HepG2 (cell line): ENCODE results near the gene HMGN4. TPM values are rescaled to one million over a fixed set of nuclear protein-coding genes. Genes with fewer than 3 reads are reported as not detected.

Experiments
- CCAR2 ChIP-seq: fragments of 200-400 bp; formaldehyde crosslinking; optimal IDR thresholded peaks from 2 replicates; pipeline ENCODE3; 2018; ENCODE audit warnings: low read depth, mild to moderate bottlenecking, low read length, moderate library complexity
- JUN ChIP-seq: sonication (generic); formaldehyde crosslinking; IDR thresholded peaks from 2 replicates; pipeline ENCODE4 v1.4.0; 2020; ENCODE audit warnings: mild to moderate bottlenecking, missing genetic modification reagents
- KMT2A ChIP-seq: sonication (generic); formaldehyde crosslinking; IDR thresholded peaks from 2 replicates; pipeline ENCODE4 v1.4.0; 2020; ENCODE audit warnings: missing genetic modification reagents
- MBNL3 ChIP-seq: fragments of 250-450 bp; sonication (Bioruptor Pico); conservative IDR thresholded peaks from 2 replicates; pipeline ENCODE4 v1.8.0; 2022; ENCODE audit warnings: mild to moderate bottlenecking, inconsistent platforms
- NCOA1 ChIP-seq: sonication (generic); formaldehyde crosslinking; IDR thresholded peaks from 2 replicates; pipeline ENCODE4 v1.9.0; 2021; ENCODE audit warnings: missing genetic modification reagents
- NFE2L1 ChIP-seq: sonication (generic); formaldehyde crosslinking; IDR thresholded peaks from 2 replicates; pipeline ENCODE4 v1.4.0; 2020; ENCODE audit warnings: missing genetic modification reagents, mild to moderate bottlenecking, borderline replicate concordance
- RCOR2 ChIP-seq: IDR thresholded peaks from 2 replicates; pipeline ENCODE4 v1.6.1; 2016; ENCODE audit warnings: missing biosample characterization, missing genetic modification reagents
- RXRB ChIP-seq: IDR thresholded peaks from 2 replicates; pipeline ENCODE4 v1.6.1; 2016; ENCODE audit warnings: borderline replicate concordance, missing genetic modification reagents, missing compliant biosample characterization
- SMAD9 ChIP-seq: sonication (generic); formaldehyde crosslinking; IDR thresholded peaks from 2 replicates; pipeline ENCODE4 v1.5.1; 2020; ENCODE audit warnings: mild to moderate bottlenecking, missing genetic modification reagents
- TEAD2 ChIP-seq: sonication (generic); formaldehyde crosslinking; IDR thresholded peaks from 2 replicates; pipeline ENCODE4 v1.9.0; 2021; ENCODE audit warnings: missing genetic modification reagents
- ZSCAN25 ChIP-seq: sonication (generic); formaldehyde crosslinking; IDR thresholded peaks from 2 replicates; pipeline ENCODE4 v1.8.0; 2022; ENCODE audit warnings: mild to moderate bottlenecking, missing genetic modification reagents
- polyA plus RNA-seq, 8 experiments: library from polyadenylated mRNA; depleted of rRNA in 3 of 8; stranded (reverse) in 7 of 8; unstranded in 1 of 8; fragments of >200 nt; fragmentation: Illumina TruSeq in 4 of 8; extraction: Trizol in 4 of 8; gene quantifications; 2 replicates each; pipeline versions ENCODE4 v1.2.1 to v1.2.3, GENCODE V29; 2011 to 2016; ENCODE audit warnings: low read depth in 4 of 8, missing spikeins in 1 of 8, mixed read lengths in 1 of 8; ENCODE audit not compliant: insufficient read depth in 1 of 8
- total RNA-seq, 5 experiments: library from RNA; depleted of rRNA; stranded (reverse); fragments of >200 nt; fragmentation: Illumina TruSeq; extraction: Trizol; gene quantifications; 2 replicates each; pipeline ENCODE4 v1.2.3, GENCODE V29; 2016; ENCODE audit warnings: low read depth in 1 of 5
- TF ChIP-seq, protein P1 (sequence below): sonication (generic); formaldehyde crosslinking; IDR thresholded peaks from 2 replicates; pipeline ENCODE4 v1.5.1; 2020; ENCODE audit warnings: mild to moderate bottlenecking, missing genetic modification reagents, borderline replicate concordance
- TF ChIP-seq, protein P2 (sequence below): sonication (generic); formaldehyde crosslinking; IDR thresholded peaks from 2 replicates; pipeline ENCODE4 v1.4.0; 2020; ENCODE audit warnings: missing genetic modification reagents, borderline replicate concordance
- TF ChIP-seq, protein P3 (sequence below): sonication (generic); formaldehyde crosslinking; IDR thresholded peaks from 2 replicates; pipeline ENCODE4 v1.4.0; 2020; ENCODE audit warnings: mild to moderate bottlenecking, missing genetic modification reagents
- TF ChIP-seq, protein P4 (sequence below): sonication (generic); formaldehyde crosslinking; IDR thresholded peaks from 2 replicates; pipeline ENCODE4 v1.4.0; 2020; ENCODE audit warnings: low read depth, missing genetic modification reagents
- TF ChIP-seq, protein P5 (sequence below): sonication (generic); formaldehyde crosslinking; IDR thresholded peaks from 2 replicates; pipeline ENCODE4 v1.8.1; 2023; ENCODE audit warnings: mild to moderate bottlenecking, missing genetic modification reagents, borderline replicate concordance
- TF ChIP-seq, protein P6 (sequence below): sonication (generic); formaldehyde crosslinking; IDR thresholded peaks from 2 replicates; pipeline ENCODE4 v1.4.0; 2020; ENCODE audit warnings: missing genetic modification reagents

Gene HMGN4
- total and polyA plus RNA-seq, 2 of the 13 experiments (the other 11 are each of a cell fraction or from before 2014, with no cell fraction given): 39.9 to 52.1 TPM

DNA sequence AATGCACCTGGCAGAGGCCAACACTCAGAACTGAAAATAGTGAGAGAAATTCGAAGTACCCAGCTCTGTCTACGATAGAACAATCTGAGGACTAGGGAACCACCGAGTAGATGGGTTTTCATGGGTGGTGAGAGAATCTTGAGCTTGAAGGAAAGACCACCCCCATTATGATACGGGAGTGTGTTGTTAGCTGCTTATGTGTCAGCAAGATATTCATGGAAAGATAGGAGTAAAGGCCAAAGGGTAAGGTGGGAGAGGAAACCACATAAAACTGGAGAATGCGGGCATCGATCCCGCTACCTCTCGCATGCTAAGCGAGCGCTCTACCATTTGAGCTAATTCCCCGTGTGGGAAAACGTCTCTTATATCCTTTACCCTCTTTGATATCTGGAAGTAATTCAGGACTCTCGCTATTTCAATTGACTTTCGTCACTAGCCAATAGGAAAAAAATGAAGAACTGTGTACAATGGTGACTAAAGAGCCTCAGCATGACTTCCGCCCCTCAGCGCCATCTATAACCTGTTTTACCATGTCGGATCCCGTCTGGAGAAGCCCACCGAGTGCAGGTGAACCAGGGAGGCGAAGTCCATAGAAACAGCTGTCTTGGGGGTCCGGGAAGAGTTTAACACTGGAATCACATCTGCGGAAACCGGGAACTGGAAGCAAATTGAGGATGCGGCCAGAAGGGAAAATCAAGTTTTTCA, 33.6 kb downstream of the HMGN4 start (continued):
- TF ChIP-seq, protein P1, sequence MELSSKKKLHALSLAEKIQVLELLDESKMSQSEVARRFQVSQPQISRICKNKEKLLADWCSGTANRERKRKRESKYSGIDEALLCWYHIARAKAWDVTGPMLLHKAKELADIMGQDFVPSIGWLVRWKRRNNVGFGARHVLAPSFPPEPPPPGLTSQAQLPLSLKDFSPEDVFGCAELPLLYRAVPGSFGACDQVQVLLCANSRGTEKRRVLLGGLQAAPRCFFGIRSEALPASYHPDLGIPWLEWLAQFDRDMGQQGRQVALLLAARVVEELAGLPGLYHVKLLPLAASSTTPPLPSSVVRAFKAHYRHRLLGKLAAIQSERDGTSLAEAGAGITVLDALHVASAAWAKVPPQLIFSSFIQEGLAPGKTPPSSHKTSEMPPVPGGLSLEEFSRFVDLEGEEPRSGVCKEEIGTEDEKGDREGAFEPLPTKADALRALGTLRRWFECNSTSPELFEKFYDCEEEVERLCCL: no peak
- TF ChIP-seq, protein P2, sequence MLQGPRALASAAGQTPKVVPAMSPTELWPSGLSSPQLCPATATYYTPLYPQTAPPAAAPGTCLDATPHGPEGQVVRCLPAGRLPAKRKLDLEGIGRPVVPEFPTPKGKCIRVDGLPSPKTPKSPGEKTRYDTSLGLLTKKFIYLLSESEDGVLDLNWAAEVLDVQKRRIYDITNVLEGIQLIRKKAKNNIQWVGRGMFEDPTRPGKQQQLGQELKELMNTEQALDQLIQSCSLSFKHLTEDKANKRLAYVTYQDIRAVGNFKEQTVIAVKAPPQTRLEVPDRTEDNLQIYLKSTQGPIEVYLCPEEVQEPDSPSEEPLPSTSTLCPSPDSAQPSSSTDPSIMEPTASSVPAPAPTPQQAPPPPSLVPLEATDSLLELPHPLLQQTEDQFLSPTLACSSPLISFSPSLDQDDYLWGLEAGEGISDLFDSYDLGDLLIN: no peak
- TF ChIP-seq, protein P3, sequence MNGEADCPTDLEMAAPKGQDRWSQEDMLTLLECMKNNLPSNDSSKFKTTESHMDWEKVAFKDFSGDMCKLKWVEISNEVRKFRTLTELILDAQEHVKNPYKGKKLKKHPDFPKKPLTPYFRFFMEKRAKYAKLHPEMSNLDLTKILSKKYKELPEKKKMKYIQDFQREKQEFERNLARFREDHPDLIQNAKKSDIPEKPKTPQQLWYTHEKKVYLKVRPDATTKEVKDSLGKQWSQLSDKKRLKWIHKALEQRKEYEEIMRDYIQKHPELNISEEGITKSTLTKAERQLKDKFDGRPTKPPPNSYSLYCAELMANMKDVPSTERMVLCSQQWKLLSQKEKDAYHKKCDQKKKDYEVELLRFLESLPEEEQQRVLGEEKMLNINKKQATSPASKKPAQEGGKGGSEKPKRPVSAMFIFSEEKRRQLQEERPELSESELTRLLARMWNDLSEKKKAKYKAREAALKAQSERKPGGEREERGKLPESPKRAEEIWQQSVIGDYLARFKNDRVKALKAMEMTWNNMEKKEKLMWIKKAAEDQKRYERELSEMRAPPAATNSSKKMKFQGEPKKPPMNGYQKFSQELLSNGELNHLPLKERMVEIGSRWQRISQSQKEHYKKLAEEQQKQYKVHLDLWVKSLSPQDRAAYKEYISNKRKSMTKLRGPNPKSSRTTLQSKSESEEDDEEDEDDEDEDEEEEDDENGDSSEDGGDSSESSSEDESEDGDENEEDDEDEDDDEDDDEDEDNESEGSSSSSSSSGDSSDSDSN: peak; percentile 46; the same call in 1 of the 2 replicates
- no peak for TF ChIP-seq NCOA1 (CRISPR knock-in tag)
- TF ChIP-seq NFE2L1: no peak
- TF ChIP-seq RXRB: peak; percentile 84
- TF ChIP-seq SMAD9 (CRISPR knock-in tag): 0 out of 2 replicates have a peak, but pooled peaks have one; percentile 85
- TF ChIP-seq JUN (CRISPR knock-in tag): peak; percentile 69
- TF ChIP-seq, protein P4, sequence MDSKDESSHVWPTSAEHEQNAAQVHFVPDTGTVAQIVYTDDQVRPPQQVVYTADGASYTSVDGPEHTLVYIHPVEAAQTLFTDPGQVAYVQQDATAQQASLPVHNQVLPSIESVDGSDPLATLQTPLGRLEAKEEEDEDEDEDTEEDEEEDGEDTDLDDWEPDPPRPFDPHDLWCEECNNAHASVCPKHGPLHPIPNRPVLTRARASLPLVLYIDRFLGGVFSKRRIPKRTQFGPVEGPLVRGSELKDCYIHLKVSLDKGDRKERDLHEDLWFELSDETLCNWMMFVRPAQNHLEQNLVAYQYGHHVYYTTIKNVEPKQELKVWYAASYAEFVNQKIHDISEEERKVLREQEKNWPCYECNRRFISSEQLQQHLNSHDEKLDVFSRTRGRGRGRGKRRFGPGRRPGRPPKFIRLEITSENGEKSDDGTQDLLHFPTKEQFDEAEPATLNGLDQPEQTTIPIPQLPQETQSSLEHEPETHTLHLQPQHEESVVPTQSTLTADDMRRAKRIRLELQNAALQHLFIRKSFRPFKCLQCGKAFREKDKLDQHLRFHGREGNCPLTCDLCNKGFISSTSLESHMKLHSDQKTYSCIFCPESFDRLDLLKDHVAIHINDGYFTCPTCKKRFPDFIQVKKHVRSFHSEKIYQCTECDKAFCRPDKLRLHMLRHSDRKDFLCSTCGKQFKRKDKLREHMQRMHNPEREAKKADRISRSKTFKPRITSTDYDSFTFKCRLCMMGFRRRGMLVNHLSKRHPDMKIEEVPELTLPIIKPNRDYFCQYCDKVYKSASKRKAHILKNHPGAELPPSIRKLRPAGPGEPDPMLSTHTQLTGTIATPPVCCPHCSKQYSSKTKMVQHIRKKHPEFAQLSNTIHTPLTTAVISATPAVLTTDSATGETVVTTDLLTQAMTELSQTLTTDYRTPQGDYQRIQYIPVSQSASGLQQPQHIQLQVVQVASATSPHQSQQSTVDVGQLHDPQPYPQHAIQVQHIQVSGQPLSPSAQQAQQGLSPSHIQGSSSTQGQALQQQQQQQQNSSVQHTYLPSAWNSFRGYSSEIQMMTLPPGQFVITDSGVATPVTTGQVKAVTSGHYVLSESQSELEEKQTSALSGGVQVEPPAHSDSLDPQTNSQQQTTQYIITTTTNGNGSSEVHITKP (CRISPR knock-in tag): peak; percentile 66; the same call in 1 of the 2 replicates
- peak; percentile 96; the same call in 1 of the 2 replicates for TF ChIP-seq MBNL3 (CRISPR knock-in tag)
- TF ChIP-seq RCOR2: peak; percentile 63
- peak; percentile 57; the same call in 1 of the 2 replicates for TF ChIP-seq ZSCAN25
- TF ChIP-seq CCAR2: peak; percentile 98
- peak; percentile 65; the same call in 1 of the 2 replicates for TF ChIP-seq KMT2A (CRISPR knock-in tag)
- TF ChIP-seq, protein P5, sequence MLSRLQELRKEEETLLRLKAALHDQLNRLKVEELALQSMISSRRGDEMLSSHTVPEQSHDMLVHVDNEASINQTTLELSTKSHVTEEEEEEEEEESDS: 0 out of 2 replicates have a peak, but pooled peaks have one; percentile 40
- TF ChIP-seq, protein P6, sequence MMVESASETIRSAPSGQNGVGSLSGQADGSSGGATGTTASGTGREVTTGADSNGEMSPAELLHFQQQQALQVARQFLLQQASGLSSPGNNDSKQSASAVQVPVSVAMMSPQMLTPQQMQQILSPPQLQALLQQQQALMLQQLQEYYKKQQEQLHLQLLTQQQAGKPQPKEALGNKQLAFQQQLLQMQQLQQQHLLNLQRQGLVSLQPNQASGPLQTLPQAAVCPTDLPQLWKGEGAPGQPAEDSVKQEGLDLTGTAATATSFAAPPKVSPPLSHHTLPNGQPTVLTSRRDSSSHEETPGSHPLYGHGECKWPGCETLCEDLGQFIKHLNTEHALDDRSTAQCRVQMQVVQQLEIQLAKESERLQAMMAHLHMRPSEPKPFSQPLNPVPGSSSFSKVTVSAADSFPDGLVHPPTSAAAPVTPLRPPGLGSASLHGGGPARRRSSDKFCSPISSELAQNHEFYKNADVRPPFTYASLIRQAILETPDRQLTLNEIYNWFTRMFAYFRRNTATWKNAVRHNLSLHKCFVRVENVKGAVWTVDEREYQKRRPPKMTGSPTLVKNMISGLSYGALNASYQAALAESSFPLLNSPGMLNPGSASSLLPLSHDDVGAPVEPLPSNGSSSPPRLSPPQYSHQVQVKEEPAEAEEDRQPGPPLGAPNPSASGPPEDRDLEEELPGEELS (CRISPR knock-in tag): peak; percentile 66
- TF ChIP-seq TEAD2 (CRISPR knock-in tag): no peak
